K562 (cell line): ENCODE measurements around the gene DDX39A. TPM values are rescaled to one million over a fixed set of nuclear protein-coding genes. Genes with fewer than 3 reads are reported as not detected.

Source experiments
- ARID1B ChIP-seq: fragments of 450-650 bp; IDR thresholded peaks from 2 replicates; pipeline ENCODE4 v1.6.1; 2016; ENCODE audit warnings: antibody characterized with exemption, mild to moderate bottlenecking, inconsistent platforms
- CBX8 ChIP-seq: fragments of 200-600 bp; sonication (generic); IDR thresholded peaks from 2 replicates; pipeline ENCODE4 v1.6.1; 2012; ENCODE audit warnings: borderline replicate concordance, mixed run types, low read depth, mild to moderate bottlenecking, moderate library complexity, mixed read lengths, low read length, control low read depth, inconsistent platforms; ENCODE audit not compliant: poor library complexity, severe bottlenecking; ENCODE audit errors: extremely low read depth
- DPF2 ChIP-seq: fragments of 450-650 bp; IDR thresholded peaks from 2 replicates; pipeline ENCODE4 v1.6.1; 2016
- EP400 ChIP-seq: fragments of 450-650 bp; IDR thresholded peaks from 2 replicates; pipeline ENCODE4 v1.6.1; 2017; ENCODE audit warnings: antibody characterized with exemption, mild to moderate bottlenecking, moderate library complexity
- FOSL1 ChIP-seq: fragments of 200-800 bp; sonication (Bioruptor generic); conservative IDR thresholded peaks from 2 replicates; pipeline ENCODE4 v1.6.1; 2016; ENCODE audit warnings: missing genetic modification characterization, missing compliant biosample characterization
- GABPA ChIP-seq: fragments of 200-800 bp; sonication (Bioruptor generic); conservative IDR thresholded peaks from 2 replicates; pipeline ENCODE4 v1.6.1; 2016; ENCODE audit warnings: low read depth, missing genetic modification characterization, missing compliant biosample characterization
- GABPB1 ChIP-seq: sonication (generic); formaldehyde crosslinking; IDR thresholded peaks from 2 replicates; pipeline ENCODE4 v1.8.0; 2022; ENCODE audit warnings: mild to moderate bottlenecking, missing genetic modification reagents
- HNRNPUL1 ChIP-seq: fragments of 200-400 bp; formaldehyde crosslinking; IDR thresholded peaks from 2 replicates; pipeline ENCODE4 v1.6.1; 2017; ENCODE audit warnings: low read length
- HOXB6 ChIP-seq: fragments of 250-450 bp; sonication (Bioruptor Pico); IDR thresholded peaks from 2 replicates; pipeline ENCODE4 v1.5.1; 2022; ENCODE audit warnings: mild to moderate bottlenecking, borderline replicate concordance
- KAT7 ChIP-seq: sonication (generic); formaldehyde crosslinking; IDR thresholded peaks from 2 replicates; pipeline ENCODE4 v1.8.0; 2022; ENCODE audit warnings: missing genetic modification reagents, mild to moderate bottlenecking, borderline replicate concordance
- KLF13 ChIP-seq: fragments of 450-650 bp; IDR thresholded peaks from 2 replicates; pipeline ENCODE4 v1.6.1; 2016; ENCODE audit warnings: missing genetic modification characterization, low read depth, mild to moderate bottlenecking, missing compliant biosample characterization, moderate library complexity, borderline replicate concordance
- MTA2 ChIP-seq: fragments of 450-650 bp; IDR thresholded peaks from 2 replicates; pipeline ENCODE4 v1.6.1; 2016; ENCODE audit warnings: low read depth
- MYNN ChIP-seq, 2 experiments: sonication (generic); formaldehyde crosslinking in 1 of 2; IDR thresholded peaks; 2 replicates each; pipeline versions ENCODE4 v1.5.0 to v1.6.1; 2016 to 2020; ENCODE audit warnings: antibody characterized with exemption in 1 of 2, missing genetic modification reagents in 1 of 2
- NFATC3 ChIP-seq: fragments of 450-650 bp; IDR thresholded peaks from 2 replicates; pipeline ENCODE4 v1.6.1; 2017; ENCODE audit warnings: mild to moderate bottlenecking
- POLR2G ChIP-seq: fragments of 200-400 bp; formaldehyde crosslinking; IDR thresholded peaks from 2 replicates; pipeline ENCODE4 v1.6.1; 2017; ENCODE audit warnings: low read depth, mild to moderate bottlenecking, antibody characterized with exemption, low read length, moderate library complexity
- PRMT5 ChIP-seq: sonication (generic); formaldehyde crosslinking; IDR thresholded peaks from 2 replicates; pipeline ENCODE4 v1.5.0; 2020; ENCODE audit warnings: missing genetic modification reagents
- RBM34 ChIP-seq: fragments of 200-400 bp; formaldehyde crosslinking; IDR thresholded peaks from 2 replicates; pipeline ENCODE4 v1.6.1; 2018; ENCODE audit warnings: low read length, borderline replicate concordance; ENCODE audit not compliant: insufficient read depth
- RCOR1 ChIP-seq, 2 experiments: IDR thresholded peaks; 2 replicates each; pipeline ENCODE4 v1.6.1; 2012; ENCODE audit warnings: low read depth in 2 of 2, low read length in 2 of 2, borderline replicate concordance in 1 of 2, improper control_type of control experiment in 1 of 2
- SMARCA4 ChIP-seq: fragments of 450-650 bp; IDR thresholded peaks from 2 replicates; pipeline ENCODE4 v1.6.1; 2016
- SMARCA5 ChIP-seq: fragments of 450-650 bp; IDR thresholded peaks from 2 replicates; pipeline ENCODE4 v1.6.1; 2016
- TRIM24 ChIP-seq, 2 experiments: fragments of 450-650 bp; IDR thresholded peaks; 2 replicates each; pipeline ENCODE4 v1.6.1; 2016
- ZC3H4 ChIP-seq: sonication (generic); formaldehyde crosslinking; IDR thresholded peaks from 2 replicates; pipeline ENCODE4 v1.9.0; 2021; ENCODE audit warnings: missing genetic modification reagents, borderline replicate concordance
- ZKSCAN1 ChIP-seq: fragments of 150-350 bp; IDR thresholded peaks from 2 replicates; pipeline ENCODE4 v1.6.1; 2016; ENCODE audit warnings: low read depth, low read length
- ZNF146 ChIP-seq: IDR thresholded peaks from one replicate; pipeline ENCODE4 v1.6.1; 2018; ENCODE audit warnings: missing compliant biosample characterization; ENCODE audit not compliant: unreplicated experiment
- ZNF263 ChIP-seq: sonication (generic); formaldehyde crosslinking; IDR thresholded peaks from 2 replicates; pipeline ENCODE4 v1.8.0; 2022; ENCODE audit warnings: mild to moderate bottlenecking, missing genetic modification reagents, borderline replicate concordance
- ZNF444 ChIP-seq: fragments of 250-450 bp; sonication (Bioruptor Pico); IDR thresholded peaks from 2 replicates; pipeline ENCODE4 v1.4.0; 2020; ENCODE audit warnings: mild to moderate bottlenecking, moderate library complexity
- polyA plus RNA-seq, 8 experiments: library from polyadenylated mRNA; depleted of rRNA in 4 of 8; stranded (reverse) in 5 of 8; unstranded in 3 of 8; fragments of >200 nt; fragmentation: Nextera tagmentation in 2 of 8; fragmentation: Illumina TruSeq in 1 of 8; extraction: Ambion mirVana in 2 of 8; extraction: Trizol in 1 of 8; gene quantifications; 2 replicates each; pipeline versions ENCODE4 v1.2.1 to v1.2.3, GENCODE V29; 2011 to 2014; ENCODE audit warnings: inconsistent platforms in 1 of 8, missing spikeins in 1 of 8
- total RNA-seq, 7 experiments: library from RNA; depleted of rRNA in 6 of 7; stranded (reverse); fragments of >200 nt in 6 of 7; fragmentation: Illumina TruSeq in 2 of 7; extraction: Trizol in 2 of 7; gene quantifications; 2 replicates each; pipeline versions ENCODE4 v1.2.1 to v1.2.3, GENCODE V29; 2011 to 2021; ENCODE audit warnings: low replicate concordance in 1 of 7
- TF ChIP-seq, protein P1 (sequence below): sonication (generic); formaldehyde crosslinking; IDR thresholded peaks from 2 replicates; pipeline ENCODE4 v1.9.0; 2022; ENCODE audit warnings: mild to moderate bottlenecking, missing genetic modification reagents
- TF ChIP-seq, protein P2 (sequence below): fragments of 450-650 bp; IDR thresholded peaks from 2 replicates; pipeline ENCODE4 v1.6.1; 2016; ENCODE audit warnings: borderline replicate concordance

The DDX39A gene
- total and polyA plus RNA-seq, 9 of the 15 experiments (the other 6 are each of a cell fraction or from before 2014, with no cell fraction given): 90.3 to 250 (median 188) TPM

DNA sequence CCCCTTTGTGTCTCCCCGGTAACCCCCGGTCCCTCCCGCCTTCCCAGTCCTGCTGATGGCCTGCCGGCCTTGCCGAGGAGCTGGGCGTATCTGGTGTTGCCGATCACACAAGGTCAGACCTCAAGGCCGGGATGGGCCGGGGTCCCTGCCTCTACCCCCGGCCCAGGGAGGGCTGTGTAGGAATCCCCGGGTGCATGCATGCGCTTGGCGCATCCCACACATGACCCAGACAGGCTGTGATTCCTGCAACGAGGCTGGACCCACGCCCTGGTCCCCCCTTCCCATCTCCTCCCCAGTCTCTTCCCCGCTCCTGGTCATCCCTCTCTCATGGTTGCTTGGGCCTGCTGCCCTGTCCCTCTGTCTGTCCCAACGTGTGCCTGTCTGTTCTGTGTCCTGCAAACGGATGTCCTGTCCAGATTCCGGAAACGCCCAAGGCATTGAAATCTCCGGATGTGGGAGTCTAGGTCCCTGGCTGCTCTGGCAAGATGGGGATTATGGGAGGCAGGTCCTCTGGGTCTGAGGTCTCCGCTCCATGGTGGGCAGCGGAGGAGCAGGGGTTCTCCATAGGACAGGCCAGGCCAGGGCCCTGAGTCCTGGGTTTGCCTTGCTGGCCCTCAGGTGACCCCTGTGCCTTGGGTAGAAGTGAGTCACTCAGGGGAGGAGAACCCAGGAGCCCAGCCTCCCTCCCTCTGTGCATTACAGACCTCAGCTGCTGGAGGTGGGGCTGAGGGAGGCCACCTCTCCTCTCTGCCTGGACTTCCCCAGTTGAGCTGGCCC is 15.6 kb upstream of the DDX39A start (continued):
- TF ChIP-seq RCOR1 (IDR thresholded peaks at IDR 0.05; ENCODE audit: borderline replicate concordance in 1 of 2, low read depth in 2 of 2, low read length in 2 of 2) (0 out of 4 replicates have a peak, but pooled peaks of 1 of the 2 experiments have one; percentile 14), ZC3H4 (no peak), GABPA (tag) (peak; percentile 81), NFATC3 (no peak), SMARCA4 (peak; percentile 63; the same call in 1 of the 2 replicates), ZNF263 (CRISPR knock-in tag) (0 out of 2 replicates have a peak, but pooled peaks have one; percentile 59), CBX8 (no peak), SMARCA5 (no peak), HOXB6 (CRISPR knock-in tag) (no peak), GABPB1 (0 out of 2 replicates have a peak, but pooled peaks have one; percentile 50), TRIM24 (IDR thresholded peaks at IDR 0.05) (peak in 1 of 2 experiments; percentile 5; a peak in 1 of 4 replicates), POLR2G (peak; percentile 56), ZNF146 (CRISPR knock-in tag) (no peak), MTA2 (no peak), ZNF444 (CRISPR knock-in tag) (no peak), PRMT5 (CRISPR knock-in tag) (no peak), EP400 (peak; percentile 42; the same call in 1 of the 2 replicates), MYNN (IDR thresholded peaks at IDR 0.05) (peak; percentile 32; the same call in 1 of the 2 replicates), MYNN (CRISPR knock-in tag; IDR thresholded peaks at IDR 0.05) (no peak), ZKSCAN1 (0 out of 2 replicates have a peak, but pooled peaks have one; percentile 22), DPF2 (peak; percentile 74), ARID1B (peak; percentile 66), KAT7 (CRISPR knock-in tag) (0 out of 2 replicates have a peak, but pooled peaks have one; percentile 50), KLF13 (tag) (no peak), HNRNPUL1 (no peak), FOSL1 (tag) (peak; percentile 66), RBM34 (no peak)
- TF ChIP-seq, protein P1, sequence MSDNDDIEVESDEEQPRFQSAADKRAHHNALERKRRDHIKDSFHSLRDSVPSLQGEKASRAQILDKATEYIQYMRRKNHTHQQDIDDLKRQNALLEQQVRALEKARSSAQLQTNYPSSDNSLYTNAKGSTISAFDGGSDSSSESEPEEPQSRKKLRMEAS: peak; percentile 33; the same call in 1 of the 2 replicates
- TF ChIP-seq, protein P2, sequence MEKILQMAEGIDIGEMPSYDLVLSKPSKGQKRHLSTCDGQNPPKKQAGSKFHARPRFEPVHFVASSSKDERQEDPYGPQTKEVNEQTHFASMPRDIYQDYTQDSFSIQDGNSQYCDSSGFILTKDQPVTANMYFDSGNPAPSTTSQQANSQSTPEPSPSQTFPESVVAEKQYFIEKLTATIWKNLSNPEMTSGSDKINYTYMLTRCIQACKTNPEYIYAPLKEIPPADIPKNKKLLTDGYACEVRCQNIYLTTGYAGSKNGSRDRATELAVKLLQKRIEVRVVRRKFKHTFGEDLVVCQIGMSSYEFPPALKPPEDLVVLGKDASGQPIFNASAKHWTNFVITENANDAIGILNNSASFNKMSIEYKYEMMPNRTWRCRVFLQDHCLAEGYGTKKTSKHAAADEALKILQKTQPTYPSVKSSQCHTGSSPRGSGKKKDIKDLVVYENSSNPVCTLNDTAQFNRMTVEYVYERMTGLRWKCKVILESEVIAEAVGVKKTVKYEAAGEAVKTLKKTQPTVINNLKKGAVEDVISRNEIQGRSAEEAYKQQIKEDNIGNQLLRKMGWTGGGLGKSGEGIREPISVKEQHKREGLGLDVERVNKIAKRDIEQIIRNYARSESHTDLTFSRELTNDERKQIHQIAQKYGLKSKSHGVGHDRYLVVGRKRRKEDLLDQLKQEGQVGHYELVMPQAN: peak; percentile 50; the same call in 1 of the 2 replicates
